ENCODE results near the gene CHPF.

DNA sequence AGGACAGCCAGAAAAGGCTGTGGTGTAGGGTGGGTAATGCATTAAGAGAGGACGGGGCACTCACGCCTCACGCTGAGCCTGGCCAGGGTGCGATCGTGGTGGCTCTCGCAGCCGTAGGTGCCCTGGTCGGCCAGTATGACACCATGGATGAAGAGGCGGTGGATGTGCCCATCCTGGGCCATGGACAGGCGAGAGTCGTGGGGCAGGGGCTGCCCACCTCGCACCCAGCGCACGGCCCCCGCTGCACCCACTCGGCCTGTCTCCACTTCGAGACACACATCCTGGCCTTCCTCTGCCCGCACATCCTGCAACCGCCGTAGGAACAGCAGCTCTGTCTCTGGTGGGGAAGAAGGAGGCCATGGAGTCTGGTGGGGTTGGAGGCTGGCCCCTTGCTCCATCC is 12.3 kb upstream of the CHPF start:
- TF ChIP-seq, protein P1, sequence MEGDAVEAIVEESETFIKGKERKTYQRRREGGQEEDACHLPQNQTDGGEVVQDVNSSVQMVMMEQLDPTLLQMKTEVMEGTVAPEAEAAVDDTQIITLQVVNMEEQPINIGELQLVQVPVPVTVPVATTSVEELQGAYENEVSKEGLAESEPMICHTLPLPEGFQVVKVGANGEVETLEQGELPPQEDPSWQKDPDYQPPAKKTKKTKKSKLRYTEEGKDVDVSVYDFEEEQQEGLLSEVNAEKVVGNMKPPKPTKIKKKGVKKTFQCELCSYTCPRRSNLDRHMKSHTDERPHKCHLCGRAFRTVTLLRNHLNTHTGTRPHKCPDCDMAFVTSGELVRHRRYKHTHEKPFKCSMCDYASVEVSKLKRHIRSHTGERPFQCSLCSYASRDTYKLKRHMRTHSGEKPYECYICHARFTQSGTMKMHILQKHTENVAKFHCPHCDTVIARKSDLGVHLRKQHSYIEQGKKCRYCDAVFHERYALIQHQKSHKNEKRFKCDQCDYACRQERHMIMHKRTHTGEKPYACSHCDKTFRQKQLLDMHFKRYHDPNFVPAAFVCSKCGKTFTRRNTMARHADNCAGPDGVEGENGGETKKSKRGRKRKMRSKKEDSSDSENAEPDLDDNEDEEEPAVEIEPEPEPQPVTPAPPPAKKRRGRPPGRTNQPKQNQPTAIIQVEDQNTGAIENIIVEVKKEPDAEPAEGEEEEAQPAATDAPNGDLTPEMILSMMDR (IDR thresholded peaks at IDR 0.05 in 4 of 5, conservative IDR thresholded peaks at IDR 0.05 in 1 of 5): no peak
- no peak for TF ChIP-seq POLR2A (IDR thresholded peaks at IDR 0.05)

Data from gastrocnemius medialis (tissue), 4 donors.